NCI-H146 (cell line): ENCODE results near the gene SPHK2.
"Not testable (repeated sequence)": the region's sequence is repeated elsewhere in the genome, so short reads cannot be mapped to it uniquely, and the experiment has no call there.

Experiments used
- DNase-seq: peaks from one replicate; lab custom pipeline; 2025; lab: John Stamatoyannopoulos, UW

The SPHK2 gene, protein sequence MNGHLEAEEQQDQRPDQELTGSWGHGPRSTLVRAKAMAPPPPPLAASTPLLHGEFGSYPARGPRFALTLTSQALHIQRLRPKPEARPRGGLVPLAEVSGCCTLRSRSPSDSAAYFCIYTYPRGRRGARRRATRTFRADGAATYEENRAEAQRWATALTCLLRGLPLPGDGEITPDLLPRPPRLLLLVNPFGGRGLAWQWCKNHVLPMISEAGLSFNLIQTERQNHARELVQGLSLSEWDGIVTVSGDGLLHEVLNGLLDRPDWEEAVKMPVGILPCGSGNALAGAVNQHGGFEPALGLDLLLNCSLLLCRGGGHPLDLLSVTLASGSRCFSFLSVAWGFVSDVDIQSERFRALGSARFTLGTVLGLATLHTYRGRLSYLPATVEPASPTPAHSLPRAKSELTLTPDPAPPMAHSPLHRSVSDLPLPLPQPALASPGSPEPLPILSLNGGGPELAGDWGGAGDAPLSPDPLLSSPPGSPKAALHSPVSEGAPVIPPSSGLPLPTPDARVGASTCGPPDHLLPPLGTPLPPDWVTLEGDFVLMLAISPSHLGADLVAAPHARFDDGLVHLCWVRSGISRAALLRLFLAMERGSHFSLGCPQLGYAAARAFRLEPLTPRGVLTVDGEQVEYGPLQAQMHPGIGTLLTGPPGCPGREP

DNA sequence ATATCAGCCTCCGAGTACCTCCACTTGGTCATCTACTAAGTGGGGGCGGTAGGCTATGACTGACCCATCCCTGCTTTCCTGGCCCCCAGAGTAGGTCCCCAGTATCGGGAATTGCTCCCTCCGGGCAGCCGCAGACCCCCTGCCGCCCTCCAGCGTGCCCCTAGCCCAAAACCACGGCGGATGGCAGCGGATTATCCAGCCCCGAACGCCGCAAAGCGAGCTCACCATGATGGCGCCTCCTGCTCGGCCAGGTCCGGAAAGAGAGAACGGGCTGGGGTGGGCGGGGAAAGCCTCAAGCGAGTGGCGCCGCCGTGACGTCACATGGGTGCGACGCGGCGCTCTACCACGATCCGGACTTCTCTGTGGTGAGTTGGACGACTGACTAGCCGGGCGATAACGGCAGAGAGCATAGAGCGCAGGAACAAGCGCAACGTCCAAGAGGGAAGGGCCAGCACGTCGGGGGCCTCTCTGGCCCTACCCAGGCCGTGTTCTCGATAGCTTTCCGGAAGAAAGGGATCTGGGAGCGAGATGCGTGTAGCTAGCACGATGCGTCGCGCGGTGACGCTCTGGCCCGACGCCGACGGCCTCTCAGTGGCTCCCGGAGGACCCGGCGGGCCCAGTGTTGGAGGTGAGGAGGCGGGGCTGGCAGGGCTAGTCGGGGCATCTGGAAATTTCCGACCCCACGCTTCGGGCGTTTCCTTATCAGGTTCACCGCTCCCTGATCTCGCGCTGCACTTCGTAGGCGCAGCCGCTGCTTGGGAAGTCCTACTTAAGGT is at the start of gene SPHK2, which contains the start of gene RPL18:
Gene SPHK2, plus strand, starts transcription at position 591 of the 776 bp plus-strand sequence. CDS start 1,009 bp downstream, outside the sequence.
Gene RPL18, minus strand, starts transcription at position 263 of the 776 bp plus-strand sequence. Its CDS starts 35 bp downstream, at position 228.
- DNase-seq = peak; percentile 100

DNA sequence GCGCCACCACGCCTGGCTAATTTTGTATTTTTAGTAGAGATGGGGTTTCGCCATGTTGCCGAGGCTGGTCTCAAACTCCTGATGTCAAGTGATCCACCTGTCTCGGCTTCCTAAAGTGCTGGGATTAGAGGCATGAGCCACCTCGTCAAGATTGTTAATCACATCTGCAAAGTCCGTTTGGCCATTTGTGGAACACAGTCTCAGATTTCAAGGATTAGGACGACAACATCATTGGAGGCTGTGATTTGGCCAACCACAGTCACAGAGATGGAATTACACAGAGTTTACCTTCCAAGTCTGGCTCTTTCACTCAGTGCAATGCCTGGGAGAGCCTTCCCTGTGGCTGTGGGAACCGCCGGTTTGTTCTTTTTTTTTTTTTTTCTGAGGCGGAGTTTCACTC is 49.5 kb upstream of the SPHK2 start:
- DNase-seq = no peak

DNA sequence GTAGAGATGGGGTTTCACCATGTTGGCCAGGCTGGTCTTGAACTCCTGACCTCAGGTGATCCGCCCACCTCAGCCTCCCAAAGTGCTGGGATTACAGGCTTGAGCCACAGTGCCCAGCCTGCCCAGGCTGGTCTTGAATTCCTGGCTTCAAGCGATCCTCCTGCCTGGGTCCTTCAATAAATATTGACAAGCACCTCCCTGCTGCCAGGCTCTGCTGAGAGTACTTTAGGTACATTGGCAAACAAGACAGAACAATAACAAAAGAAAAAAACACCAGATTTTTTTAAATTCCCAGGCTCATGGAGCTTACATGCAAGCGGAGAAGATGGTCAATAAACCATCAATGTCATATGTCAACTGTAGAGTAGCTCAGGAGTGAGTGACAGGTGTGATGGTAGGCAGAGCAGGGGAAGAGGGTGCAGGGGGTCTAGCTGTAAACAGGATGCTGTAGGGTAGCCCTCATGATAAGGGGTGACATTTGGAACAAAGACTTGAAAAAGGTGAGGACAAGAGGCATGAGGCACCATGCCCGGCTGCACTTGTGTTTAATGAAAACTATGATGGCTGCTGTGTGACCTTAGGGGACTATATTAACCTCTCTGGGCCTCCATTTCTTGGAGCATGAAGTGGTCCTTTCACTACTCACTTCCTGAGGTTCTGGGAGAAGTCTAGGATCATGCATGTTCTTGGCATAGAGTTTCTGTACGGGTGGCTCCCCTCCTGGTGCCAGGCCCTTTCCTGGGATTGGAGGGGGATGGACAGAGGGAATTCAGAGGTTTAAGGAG is 47.7 kb upstream of the SPHK2 start:
- DNase-seq = peak; percentile 39

DNA sequence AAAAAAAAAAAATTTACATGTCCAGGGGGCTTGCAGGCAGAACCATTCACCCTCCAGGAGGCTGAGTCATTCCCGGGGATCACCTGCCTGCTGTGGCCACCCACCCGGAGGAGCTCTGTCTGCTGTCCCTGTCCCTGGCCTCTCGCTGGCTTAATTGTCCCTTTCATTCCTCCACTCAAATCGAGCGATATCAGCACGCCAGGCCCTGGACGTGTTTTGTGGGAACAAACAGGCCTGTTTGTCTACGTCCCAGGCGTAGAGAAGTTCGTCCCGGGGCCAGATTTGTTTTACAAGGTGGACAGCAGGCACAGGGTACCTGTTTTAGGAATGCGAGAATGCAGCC is 46.2 kb upstream of the SPHK2 start:
- DNase-seq = no peak

DNA sequence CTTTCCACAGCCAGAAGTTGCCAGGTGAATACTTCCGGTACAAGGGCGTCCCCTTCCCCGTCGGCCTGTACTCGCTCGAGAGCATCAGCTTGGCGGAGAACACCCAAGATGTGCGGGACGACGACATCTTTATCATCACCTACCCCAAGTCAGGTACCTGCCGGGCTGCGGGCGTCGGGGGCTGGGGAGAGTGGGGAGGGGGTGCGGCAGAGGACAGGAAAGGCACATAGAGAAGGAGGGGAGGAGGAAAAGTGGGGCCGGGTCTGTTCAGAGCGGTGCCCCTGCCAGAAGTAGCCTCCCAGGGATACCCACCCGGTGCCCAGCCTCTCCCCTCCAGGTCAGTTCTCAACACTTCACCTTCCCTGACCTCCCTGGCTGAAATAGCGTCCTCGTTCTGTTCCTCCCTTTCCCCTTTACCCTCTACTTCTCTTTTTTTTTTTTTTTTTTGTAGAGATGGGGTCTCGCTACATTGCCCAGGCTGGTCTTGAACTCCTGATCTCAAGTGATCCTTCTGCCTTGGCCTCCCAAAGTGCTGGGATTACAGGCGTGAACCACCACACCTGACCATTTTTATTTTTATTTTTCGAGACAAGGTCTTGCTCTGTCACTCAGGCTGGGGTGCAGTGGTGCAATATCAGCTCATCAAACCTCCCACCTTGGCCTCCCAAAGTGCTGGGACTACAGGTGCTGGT is 43.2 kb upstream of the SPHK2 start:
- DNase-seq = no peak

DNA sequence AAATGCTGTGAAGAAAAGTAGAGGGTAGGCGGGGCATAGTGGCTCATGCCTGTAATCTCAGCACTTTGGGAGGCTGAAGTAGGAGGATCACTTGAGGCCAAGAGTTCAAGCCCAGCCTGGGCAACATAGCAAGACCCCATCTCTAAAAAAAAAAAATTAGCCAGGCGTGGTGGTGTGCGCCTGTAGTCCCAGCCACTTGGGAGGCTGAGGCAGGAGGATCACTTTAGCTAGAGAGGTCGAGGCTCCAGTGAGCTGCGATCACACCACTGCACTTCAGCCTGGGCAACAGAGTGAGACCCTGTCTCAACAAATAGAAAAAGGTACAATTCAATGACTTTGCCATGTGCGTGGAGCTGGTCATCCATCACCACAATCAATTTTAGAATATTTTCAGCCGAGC is 41.4 kb upstream of the SPHK2 start:
- not testable (repeated sequence) for DNase-seq

DNA sequence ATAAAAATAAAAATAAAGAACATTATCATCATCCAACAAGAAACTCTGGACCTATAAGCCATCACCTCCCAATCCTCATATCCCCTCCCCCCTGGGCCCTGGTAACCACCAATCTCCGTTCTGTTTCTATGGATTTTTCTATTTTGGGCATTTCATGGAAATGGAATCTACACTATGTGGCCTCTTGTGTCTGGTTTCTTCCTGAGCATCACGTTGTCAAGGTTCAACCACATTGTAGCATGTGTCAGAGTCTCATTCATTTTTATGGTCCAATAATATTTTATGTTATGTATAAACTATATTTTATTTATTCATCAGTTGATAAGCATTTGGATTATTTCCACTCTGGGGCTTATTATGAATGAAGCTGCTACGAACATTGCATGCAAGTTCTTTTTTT is 40.4 kb upstream of the SPHK2 start:
- no peak for DNase-seq

DNA sequence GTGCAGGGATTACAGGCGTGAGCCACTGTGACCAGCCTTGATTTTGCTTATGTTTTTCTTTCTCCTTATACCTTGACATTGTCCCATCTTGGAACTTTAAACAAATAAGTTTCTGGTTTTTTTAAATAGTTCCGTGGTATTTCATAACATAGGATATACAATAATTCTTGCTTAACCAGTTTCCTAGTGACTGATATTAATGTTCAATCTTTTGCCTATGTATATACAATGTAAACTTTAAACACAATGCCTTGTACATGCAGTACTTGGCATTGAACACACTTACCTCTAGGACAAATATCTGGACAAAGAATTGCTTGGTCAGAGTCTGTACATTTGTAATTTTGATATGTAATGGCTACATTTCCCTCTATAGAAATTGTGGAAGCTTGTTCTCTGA is 37.1 kb upstream of the SPHK2 start:
- no peak for DNase-seq

DNA sequence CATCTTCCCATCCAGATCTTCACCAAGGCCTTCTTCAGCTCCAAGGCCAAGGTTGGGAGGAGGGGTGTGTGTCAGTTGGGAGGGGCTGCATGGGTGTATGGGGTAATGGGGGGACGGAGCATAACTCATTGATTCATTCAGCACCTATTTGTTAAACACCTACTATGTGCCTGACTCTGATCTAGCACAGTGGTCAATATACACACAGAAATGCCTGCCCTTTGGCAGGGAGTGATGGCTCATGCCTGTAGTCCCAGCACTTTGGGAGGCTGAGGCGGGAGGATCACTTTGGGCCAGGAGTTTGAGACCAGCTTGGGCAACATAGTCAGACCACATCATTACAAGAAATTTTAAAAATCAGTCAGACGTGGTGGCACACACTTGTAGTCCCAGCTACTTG is 31.9 kb upstream of the SPHK2 start:
- DNase-seq = no peak

DNA sequence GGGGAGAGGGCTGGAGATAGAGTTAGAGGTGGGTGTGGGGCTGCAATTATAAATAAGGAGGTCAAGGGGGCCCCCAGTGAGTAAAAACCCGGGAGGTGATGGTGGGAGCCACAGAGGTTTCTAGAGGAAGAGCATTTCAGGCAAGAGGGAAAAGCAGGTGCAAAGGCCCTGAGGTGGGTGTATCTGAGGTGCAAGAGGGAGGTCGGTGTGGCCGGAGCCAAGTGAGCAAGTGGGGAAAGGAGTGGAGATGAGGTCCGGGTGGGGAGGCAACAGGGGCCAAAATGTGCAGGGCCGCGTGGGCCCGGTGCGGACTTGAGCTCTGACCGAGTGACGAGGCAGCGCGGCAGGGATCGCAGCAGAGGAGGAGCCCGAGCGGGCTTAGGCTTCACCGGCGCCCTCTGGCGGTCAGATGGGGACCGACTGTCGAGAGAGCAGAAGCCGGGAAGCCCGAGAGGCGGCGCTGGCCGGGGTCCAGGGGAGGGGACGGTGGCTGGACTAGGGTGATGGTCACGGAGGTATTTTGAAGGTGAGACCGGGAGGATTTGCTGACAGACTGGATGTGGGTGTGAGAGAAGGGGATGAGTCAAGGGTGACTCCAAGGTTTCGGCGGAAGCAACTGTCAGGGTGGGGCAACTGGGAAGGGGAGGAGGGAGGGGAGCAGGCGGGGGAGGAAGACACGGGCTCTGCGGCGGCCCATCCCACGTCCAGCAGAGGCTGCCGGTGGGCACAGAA is 30.5 kb upstream of the SPHK2 start:
- peak; percentile 87 for DNase-seq

DNA sequence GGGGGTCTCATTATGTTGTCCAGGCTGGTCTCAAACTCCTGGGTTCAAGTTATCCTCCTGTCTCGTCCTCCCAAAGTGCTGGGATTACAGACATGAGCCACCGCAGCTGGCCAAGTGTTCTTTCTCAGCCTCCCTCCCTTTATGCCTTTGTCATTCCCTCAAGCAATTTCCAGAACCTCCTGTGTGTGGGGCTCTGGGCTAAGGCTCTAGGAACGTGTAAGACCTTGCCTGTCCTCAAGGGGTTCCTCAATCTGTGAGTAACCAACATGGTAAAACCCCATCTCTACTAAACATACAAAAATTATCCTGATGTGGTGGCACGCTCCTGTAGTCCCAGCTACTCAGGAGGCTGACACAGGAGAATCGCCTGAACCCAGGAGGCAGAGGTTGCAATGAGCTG is 28.3 kb upstream of the SPHK2 start:
- DNase-seq = no peak

DNA sequence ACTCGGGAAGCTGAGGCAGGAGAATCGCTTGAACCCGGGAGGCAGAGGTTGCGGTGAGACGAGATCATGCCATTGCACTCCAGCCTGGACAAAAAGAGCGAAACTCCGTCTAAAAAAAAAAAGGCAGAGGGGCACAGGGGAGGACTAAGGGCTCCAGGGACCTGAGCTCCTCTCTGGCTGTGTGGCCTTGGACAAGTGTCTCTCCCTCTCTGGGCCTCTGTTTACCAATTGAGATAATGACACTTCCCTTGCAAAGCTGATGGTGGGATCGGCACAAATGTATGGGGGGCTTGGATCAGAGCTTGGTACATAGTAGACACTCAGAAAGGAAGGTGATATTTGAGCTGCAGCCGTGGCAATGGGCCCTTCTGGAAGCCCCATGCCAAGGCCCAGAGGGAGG is 24.1 kb upstream of the SPHK2 start:
- no peak for DNase-seq

DNA sequence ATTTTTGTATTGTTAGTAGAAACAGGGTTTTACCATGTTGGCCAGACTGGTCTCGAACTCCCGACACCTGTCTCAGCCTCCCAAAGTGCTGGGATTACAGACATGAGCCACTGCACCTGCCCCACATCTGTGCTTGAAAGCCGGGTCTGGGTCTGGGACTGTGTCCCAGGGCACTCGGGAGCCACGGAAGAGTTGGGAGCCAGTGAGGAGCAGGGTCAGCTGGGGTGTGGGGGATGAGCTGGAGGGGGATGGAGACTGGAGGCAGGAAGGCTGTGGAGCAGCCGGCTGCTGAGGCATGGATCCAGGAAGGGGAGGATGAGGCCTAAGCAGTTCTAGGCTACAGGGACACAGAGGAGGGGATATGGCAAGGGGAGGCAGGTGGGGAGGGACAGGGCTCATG is 23.5 kb upstream of the SPHK2 start:
- no peak for DNase-seq

DNA sequence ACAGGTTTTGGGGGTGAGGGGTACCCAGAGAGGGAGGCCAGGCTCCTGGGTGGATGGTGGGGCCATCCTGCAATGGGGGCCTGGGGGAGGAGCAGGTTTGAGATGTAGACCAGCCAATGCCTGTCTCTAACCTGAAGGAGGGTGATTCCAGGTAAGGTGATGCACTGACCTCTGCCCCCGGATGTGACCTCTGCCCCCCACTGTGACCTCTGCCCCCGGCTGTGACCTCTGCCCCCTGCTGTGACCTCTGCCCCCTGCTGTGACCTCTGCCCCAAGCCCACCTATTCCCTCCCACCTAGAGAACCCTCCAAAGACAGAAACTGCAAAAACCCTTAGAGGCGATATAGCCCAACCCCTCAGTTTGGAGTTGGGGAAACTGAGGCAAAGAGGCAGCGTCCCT is 23.1 kb upstream of the SPHK2 start:
- DNase-seq = no peak

DNA sequence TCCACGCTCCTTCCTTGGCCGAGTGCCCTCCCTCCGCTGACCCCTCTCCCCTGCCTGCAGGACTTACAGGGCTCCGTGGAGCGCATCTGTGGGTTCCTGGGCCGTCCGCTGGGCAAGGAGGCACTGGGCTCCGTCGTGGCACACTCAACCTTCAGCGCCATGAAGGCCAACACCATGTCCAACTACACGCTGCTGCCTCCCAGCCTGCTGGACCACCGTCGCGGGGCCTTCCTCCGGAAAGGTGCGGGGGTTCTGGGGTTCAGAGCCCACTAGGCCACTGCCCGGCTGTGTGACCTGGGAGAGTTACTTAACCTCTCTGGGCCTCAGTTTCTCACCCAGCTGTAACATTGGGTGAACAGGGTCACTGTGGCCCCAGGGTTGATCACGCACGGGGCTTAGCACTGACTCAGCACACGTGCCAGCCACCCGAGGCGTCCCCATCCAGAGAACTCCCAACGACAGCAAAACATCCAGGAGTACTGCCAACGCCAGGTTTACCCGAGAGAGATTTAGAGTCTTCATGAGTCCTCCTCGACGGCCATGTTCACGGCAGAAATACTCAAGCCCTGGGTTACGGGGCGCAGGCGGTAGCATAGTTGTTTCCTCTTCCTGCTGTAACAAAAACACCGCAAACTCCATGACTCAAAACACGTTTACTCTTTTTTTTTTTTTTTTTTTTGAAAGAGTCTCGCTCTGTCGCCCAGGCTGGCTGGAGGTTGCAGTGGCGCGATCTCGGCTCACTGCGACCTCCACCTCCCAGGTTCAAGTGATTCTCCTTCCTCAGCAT is 22.4 kb upstream of the SPHK2 start:
- DNase-seq = no peak

DNA sequence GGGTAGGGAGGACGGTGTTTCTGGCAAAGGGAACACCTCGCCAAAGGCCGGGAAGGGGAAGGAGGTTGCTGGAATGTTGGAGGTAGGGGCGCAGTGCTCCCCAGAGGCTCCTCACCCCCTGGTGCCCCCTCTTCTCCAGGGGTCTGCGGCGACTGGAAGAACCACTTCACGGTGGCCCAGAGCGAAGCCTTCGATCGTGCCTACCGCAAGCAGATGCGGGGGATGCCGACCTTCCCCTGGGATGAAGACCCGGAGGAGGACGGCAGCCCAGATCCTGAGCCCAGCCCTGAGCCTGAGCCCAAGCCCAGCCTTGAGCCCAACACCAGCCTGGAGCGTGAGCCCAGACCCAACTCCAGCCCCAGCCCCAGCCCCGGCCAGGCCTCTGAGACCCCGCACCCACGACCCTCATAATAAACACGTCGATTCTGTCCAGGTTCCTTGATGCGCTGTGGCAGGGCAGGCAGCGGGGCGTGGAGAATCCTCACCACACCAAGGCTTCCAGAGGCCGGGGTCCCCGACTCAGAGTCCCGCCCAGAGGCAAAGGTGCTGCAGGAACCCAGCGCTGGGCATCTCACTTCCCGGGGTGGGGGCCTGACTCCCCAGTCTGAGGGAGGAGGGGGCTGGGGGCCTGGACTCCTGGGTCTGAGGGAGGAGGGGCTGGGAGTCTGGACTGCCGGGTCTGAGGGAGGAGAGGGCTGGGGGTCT is 20.2 kb upstream of the SPHK2 start:
- no peak for DNase-seq

DNA sequence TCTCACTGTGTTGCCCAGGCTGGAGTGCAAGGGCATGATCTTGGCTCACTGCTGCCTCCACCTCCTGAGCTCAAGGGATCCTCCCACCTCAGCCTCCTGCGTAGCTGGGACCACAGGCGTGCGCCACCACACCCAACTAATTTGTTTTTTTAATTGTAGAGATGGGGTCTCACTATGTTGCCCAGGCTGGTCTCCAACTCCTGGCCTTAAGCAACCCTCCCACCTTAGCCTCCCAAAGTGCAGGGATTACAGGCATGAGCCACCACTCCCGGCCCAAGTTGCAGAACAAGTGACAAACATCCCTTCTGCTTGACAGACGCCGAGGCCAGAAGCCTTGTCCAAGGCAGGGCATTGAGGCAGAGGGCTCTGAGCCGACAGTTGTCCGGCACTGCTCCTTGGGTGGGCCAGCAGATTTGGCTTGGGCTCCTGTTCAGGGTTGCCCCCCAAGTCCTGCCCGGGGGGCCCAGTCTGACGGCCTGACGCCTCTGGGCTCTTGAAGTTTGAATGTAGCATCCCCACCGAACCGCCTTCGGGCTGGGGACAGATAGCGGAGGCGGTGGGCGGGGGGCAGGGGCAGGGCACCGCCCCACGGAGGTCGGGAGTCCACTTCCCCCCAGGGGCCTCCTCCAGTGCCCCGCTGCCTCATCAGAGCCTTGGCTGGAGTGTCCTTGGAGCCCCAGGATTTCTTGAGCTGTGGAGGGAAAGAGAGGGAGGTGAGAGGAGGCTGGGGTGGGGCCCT is 18.5 kb upstream of the SPHK2 start:
- no peak for DNase-seq

DNA sequence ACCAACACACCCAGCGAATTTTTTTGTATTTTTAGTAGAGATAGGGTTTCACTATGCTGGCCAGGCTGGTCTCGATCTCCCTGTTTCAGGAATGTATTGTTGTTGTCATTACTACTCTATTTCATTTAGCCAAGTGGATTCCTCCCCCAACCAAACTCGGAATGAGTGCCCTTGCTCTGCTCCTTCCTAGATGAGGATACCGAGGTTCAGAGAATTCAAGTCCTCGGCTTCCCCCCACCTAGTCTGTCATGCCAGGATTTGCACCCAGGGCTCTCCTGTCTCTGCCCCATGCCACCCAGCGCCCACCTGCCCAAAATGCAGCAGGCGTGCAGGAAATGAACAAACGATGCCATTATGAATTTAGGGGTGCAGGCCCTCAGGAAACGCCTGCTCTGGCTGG is 16.3 kb upstream of the SPHK2 start:
- no peak for DNase-seq

DNA sequence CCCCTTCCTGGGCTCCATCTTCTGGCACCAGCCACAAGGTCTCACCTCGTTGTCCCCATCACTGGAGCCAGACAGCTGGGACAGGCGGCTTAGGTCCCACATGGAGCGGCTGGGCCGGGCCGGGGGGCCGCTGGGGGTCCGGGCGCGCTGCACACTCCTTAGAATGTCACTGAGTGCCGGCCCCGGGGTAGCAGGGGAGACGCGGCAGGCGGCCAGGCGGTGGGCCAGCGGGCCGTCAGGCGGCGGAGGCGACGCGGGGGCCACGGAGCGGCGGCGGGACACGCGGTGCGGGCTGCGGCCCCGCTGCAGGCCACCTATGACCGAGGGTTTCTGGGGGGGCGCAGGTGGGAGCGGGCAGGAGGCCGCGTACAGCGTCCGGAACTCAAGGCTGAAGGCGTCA is 15.9 kb upstream of the SPHK2 start:
- no peak for DNase-seq
